DND-41 (cell line): Measurements from ENCODE around the gene TNFSF15.

Experiments used
- CTCF ChIP-seq: IDR thresholded peaks from 2 replicates; pipeline ENCODE4 v1.5.1; 2012; ENCODE audit warnings: borderline replicate concordance, low read length, moderate library complexity, mild to moderate bottlenecking; ENCODE audit not compliant: poor library complexity, severe bottlenecking; ENCODE audit errors: extremely low read depth
- EZH2 ChIP-seq: IDR thresholded peaks from 3 replicates; pipeline ENCODE4 v1.6.1; 2012; ENCODE audit warnings: borderline replicate concordance, low read depth, mild to moderate bottlenecking, moderate library complexity, low read length, inconsistent platforms; ENCODE audit not compliant: severe bottlenecking

- TF ChIP-seq CTCF (no peak), EZH2 (no peak)
These were observed 32.1 kb upstream of the TNFSF15 start for GRCh38 chr9:114837923-114838322.
